ENCODE data around the gene OR8B8.

GRCh38 chr11:124424384-124424921 is 21.0 kb downstream of the OR8B8 start, which contains the start of gene OR8B4:
- TF ChIP-seq CTCF (IDR thresholded peaks at IDR 0.05) (no peak), ELF1 (IDR thresholded peaks at IDR 0.05) (no peak), CHD2 (IDR thresholded peaks at IDR 0.05; ENCODE audit: low read length, partially characterized antibody) (no peak), TAF1 (IDR thresholded peaks at IDR 0.05; ENCODE audit: borderline replicate concordance, low read depth, low read length) (no peak), MXI1 (IDR thresholded peaks at IDR 0.05; ENCODE audit: low read depth, low read length) (no peak)

Measured in SK-N-SH (cell line).